CD4-positive, alpha-beta memory T cell (primary cell): ENCODE data around the gene SOX6. TPM values are rescaled to one million over a fixed set of nuclear protein-coding genes. Genes with fewer than 3 reads are reported as not detected.

Source experiments
- CTCF ChIA-PET: fragments of 350-600 bp; sonication (Branson Sonifier 250); formaldehyde crosslinking; loops from one replicate; lab custom pipeline; 2021; ENCODE audit warnings: inconsistent platforms; ENCODE audit not compliant: partially characterized antibody; lab: Charles Lee
- POLR2A ChIA-PET: fragments of 350-600 bp; sonication (Branson Sonifier 250); formaldehyde crosslinking; loops from one replicate; lab custom pipeline; 2021; ENCODE audit not compliant: partially characterized antibody; lab: Charles Lee
- DNase-seq, 5 donors: peaks; one replicate each; pipeline versions ENCODE4 v3.0.0 to v3.0.0-alpha.2; 2020 to 2022; ENCODE audit warnings: mixed read lengths in 1 of 5
- H3K27ac ChIP-seq: one replicate; pipeline ENCODE4 v1.7.0; 2013; ENCODE audit warnings: low read depth, low read length
- H3K27me3 ChIP-seq: 2 replicates; pipeline ENCODE4 v1.7.0; 2013; ENCODE audit warnings: mild to moderate bottlenecking, low read length, moderate library complexity; ENCODE audit not compliant: insufficient read depth
- H3K36me3 ChIP-seq: 2 replicates; pipeline ENCODE4 v1.7.0; 2013; ENCODE audit warnings: mild to moderate bottlenecking, low read length, moderate library complexity; ENCODE audit not compliant: insufficient read depth
- H3K4me1 ChIP-seq: 2 replicates; pipeline ENCODE4 v1.7.0; 2013; ENCODE audit warnings: mild to moderate bottlenecking, low read length, moderate library complexity; ENCODE audit not compliant: insufficient read depth
- H3K4me3 ChIP-seq, 2 donors: one replicate each; pipeline ENCODE4 v1.7.0; 2013; ENCODE audit warnings: low read length in 2 of 2, mild to moderate bottlenecking in 1 of 2
- H3K9me3 ChIP-seq, 2 donors: one replicate each; pipeline ENCODE4 v1.7.0; 2013; ENCODE audit warnings: low read length in 2 of 2, control low read depth in 1 of 2; ENCODE audit not compliant: control insufficient read depth in 1 of 2
- H3K27ac Mint-ChIP-seq, 7 donors: one replicate each; pipeline ENCODE4 v1.8.0; 2020 to 2021; ENCODE audit warnings: mixed read lengths in 7 of 7, mild to moderate bottlenecking in 6 of 7, inconsistent platforms in 3 of 7, moderate library complexity in 3 of 7
- H3K27me3 Mint-ChIP-seq, 2 donors: one replicate each; pipeline ENCODE4 v1.8.0; 2020 to 2021; ENCODE audit warnings: mixed read lengths in 2 of 2
- H3K36me3 Mint-ChIP-seq, 2 donors: one replicate each; pipeline ENCODE4 v1.8.0; 2020 to 2021; ENCODE audit warnings: mixed read lengths in 2 of 2, inconsistent platforms in 1 of 2, mild to moderate bottlenecking in 1 of 2
- H3K4me1 Mint-ChIP-seq, 4 donors: one replicate each; pipeline ENCODE4 v1.8.0; 2020 to 2021; ENCODE audit warnings: mixed read lengths in 4 of 4, mild to moderate bottlenecking in 1 of 4
- H3K4me3 Mint-ChIP-seq, 8 donors: one replicate each; pipeline ENCODE4 v1.8.0; 2020 to 2021; ENCODE audit warnings: mixed read lengths in 8 of 8, mild to moderate bottlenecking in 7 of 8, moderate library complexity in 6 of 8, inconsistent platforms in 3 of 8
- H3K9me3 Mint-ChIP-seq, 8 donors: one replicate each; pipeline ENCODE4 v1.8.0; 2020 to 2021; ENCODE audit warnings: mixed read lengths in 8 of 8, mild to moderate bottlenecking in 5 of 8, inconsistent platforms in 3 of 8, moderate library complexity in 1 of 8
- intact Hi-C: fragments of 100-400 bp; cut with micrococcal nuclease; formaldehyde crosslinking; loops from one replicate; pipeline ENCODE4 v1.15.1; 2023
- polyA plus RNA-seq, 2 donors: library from polyadenylated mRNA; unstranded; fragments of 300-500 nt; fragmentation: Illumina TruSeq; gene quantifications; one replicate each; pipeline ENCODE4 v1.2.3, GENCODE V29; 2021
- total RNA-seq, 2 experiments: library from RNA; stranded (reverse); gene quantifications; one replicate each; pipeline ENCODE4 v1.2.3, GENCODE V29; 2021

SOX6 gene
- total and polyA plus RNA-seq, 4 experiments from 2014 or later = not detected

DNA sequence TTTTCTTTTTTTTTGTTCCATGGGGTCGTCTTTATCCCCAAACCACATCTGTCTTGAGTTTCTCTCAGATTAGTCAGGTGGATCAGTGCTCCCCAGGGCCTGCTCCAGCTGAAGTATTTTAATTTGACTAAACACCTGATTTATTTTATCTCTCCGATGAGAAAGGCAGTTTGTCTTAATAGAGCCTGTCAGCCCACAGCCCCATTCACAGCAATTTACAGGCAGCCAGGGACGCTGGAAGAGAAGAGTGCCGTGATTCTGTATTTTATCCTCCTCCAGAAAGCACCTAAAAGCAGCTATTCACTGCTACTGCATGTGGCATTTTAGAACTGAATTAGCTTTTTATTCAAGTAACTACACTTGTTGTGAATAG is 164.5 kb downstream of the SOX6 start:
- Mint-ChIP-seq H3K4me1 (no peaks in the 10 kb centered on the region), H3K4me3 (no peak overlapping the region), H3K27ac (no peak overlapping the region), H3K27me3 (no peaks in the 10 kb centered on the region), H3K9me3 (peaks cover 0 to 5% (median 4%) of the 10 kb centered on the region in 8 donors), H3K36me3 (no peaks in the 10 kb centered on the region)
- Histone ChIP-seq H3K36me3 (no peaks in the 10 kb centered on the region), H3K9me3 (no peaks in the 10 kb centered on the region), H3K27ac (no peak overlapping the region), H3K4me3 (no peak overlapping the region), H3K4me1 (no peaks in the 10 kb centered on the region), H3K27me3 (no peaks in the 10 kb centered on the region)
- ChIA-PET CTCF (no interaction called here), POLR2A (no interaction called here)
- DNase-seq = no peak
- intact Hi-C loops = no loop called here

DNA sequence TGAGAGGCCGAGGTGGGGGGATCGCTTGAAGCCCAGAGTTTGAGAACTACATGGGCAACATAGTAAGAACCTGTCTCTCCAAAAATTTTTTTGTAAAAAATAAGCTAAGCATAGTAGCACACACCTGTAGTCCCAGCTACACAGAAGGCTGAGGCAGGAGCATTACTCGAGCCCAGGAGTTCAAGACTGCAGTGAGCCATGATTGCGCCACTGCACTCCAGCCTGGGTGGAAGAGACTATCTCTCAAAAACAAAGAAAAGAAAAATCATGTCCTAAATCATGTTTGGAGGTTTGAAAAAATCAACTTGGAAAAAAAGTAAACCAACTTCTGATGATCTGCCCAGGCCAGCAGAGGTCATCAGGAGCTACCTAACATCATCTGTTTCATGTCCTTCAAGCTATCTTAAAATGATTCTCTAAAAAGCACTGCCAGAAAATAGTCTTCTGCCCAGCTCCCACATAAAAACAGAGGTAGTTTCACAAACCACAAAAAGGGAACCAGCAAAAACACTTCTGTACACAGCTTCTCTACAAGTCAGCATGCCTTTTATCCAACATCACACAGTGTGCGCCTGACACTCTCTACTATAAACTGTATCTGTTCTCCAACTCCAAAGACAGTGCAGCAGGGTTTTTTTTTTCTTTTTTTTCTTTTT is 165.0 kb downstream of the SOX6 start:
- H3K4me1 Mint-ChIP-seq = no peaks in the 10 kb centered on the region
- POLR2A ChIA-PET = no interaction called here
- Histone ChIP-seq H3K9me3 (no peaks in the 10 kb centered on the region), H3K36me3 (no peaks in the 10 kb centered on the region), H3K4me3 (no peak overlapping the region), H3K27ac (no peak overlapping the region), H3K27me3 (no peaks in the 10 kb centered on the region), H3K4me1 (no peaks in the 10 kb centered on the region)
- no peak overlapping the region for H3K27ac Mint-ChIP-seq
- H3K27me3 Mint-ChIP-seq = no peaks in the 10 kb centered on the region
- H3K36me3 Mint-ChIP-seq = no peaks in the 10 kb centered on the region
- no peak overlapping the region for H3K4me3 Mint-ChIP-seq
- CTCF ChIA-PET = no interaction called here
- no peak for DNase-seq
- peaks cover 0 to 5% (median 4%) of the 10 kb centered on the region in 8 donors for H3K9me3 Mint-ChIP-seq
- intact Hi-C loops = no loop called here

DNA sequence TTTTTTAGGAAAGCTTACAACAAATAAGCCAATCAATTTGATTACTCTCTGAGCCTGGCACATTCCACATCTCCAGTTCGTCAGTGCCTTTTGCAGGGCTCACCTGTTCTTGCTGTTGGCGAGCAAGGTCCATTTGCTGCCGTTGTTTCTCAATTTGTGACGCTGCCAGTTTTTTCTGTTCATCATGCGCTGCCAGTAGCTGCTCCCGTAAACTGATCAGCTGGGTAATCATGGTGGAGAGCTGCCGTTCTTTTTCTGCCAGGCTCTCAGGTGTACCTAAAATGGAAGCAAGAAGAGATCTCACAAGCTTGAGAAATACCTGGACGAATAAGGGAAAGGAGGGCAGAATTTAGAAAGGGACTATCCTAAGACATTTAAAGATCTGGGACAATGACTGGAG is 169.7 kb downstream of the SOX6 start:
- no peak overlapping the region for H3K27ac ChIP-seq
- Mint-ChIP-seq H3K4me1 (no peaks in the 10 kb centered on the region), H3K36me3 (no peaks in the 10 kb centered on the region), H3K4me3 (no peak overlapping the region), H3K9me3 (peaks cover 0 to 5% (median under 1%) of the 10 kb centered on the region in 8 donors), H3K27ac (no peak overlapping the region), H3K27me3 (no peaks in the 10 kb centered on the region)
- H3K4me3 ChIP-seq = no peak overlapping the region
- no peaks in the 10 kb centered on the region for H3K36me3 ChIP-seq
- intact Hi-C loops = no loop called here
- DNase-seq = no peak
- H3K27me3 ChIP-seq = no peaks in the 10 kb centered on the region
- no peaks in the 10 kb centered on the region for H3K9me3 ChIP-seq
- CTCF ChIA-PET = no interaction called here
- H3K4me1 ChIP-seq = no peaks in the 10 kb centered on the region
- POLR2A ChIA-PET = no interaction called here

DNA sequence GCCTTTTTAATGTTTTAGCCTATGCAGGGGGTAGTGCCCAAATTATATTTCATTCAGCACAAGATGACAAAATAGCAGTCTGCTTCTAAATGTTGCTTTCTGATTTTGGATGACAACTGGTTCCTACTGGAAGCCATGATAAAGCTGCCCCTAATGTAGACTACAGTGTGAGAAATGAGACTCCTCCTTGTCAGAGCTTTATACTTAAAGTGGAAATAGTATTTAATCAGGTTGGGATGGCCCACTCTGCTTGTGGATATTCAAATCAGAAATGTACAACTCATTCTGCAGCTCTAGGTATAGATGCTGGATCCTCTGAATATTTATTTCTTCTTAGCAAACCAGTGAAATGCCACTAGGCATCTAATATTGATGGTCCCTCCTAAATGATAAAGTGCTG is 171.3 kb downstream of the SOX6 start:
- intact Hi-C loops = no loop called here
- no peaks in the 10 kb centered on the region for H3K27me3 ChIP-seq
- H3K4me3 Mint-ChIP-seq = no peak overlapping the region
- no peaks in the 10 kb centered on the region for H3K36me3 Mint-ChIP-seq
- H3K9me3 ChIP-seq = no peaks in the 10 kb centered on the region
- no peaks in the 10 kb centered on the region for H3K4me1 Mint-ChIP-seq
- no peak for DNase-seq
- no peaks in the 10 kb centered on the region for H3K36me3 ChIP-seq
- no peak overlapping the region for H3K4me3 ChIP-seq
- ChIA-PET POLR2A (no interaction called here), CTCF (no interaction called here)
- H3K9me3 Mint-ChIP-seq = peaks cover 0 to 5% (median under 1%) of the 10 kb centered on the region in 8 donors
- no peak overlapping the region for H3K27ac ChIP-seq
- no peak overlapping the region for H3K27ac Mint-ChIP-seq
- H3K27me3 Mint-ChIP-seq = no peaks in the 10 kb centered on the region
- H3K4me1 ChIP-seq = no peaks in the 10 kb centered on the region

- H3K27me3 ChIP-seq = no peaks in the 10 kb centered on the region
- intact Hi-C loops = no loop called here
- no peak overlapping the region for H3K4me3 Mint-ChIP-seq
- no peak overlapping the region for H3K4me3 ChIP-seq
- no peak overlapping the region for H3K27ac ChIP-seq
- H3K36me3 ChIP-seq = no peaks in the 10 kb centered on the region
- no peaks in the 10 kb centered on the region for H3K27me3 Mint-ChIP-seq
- H3K9me3 ChIP-seq = no peaks in the 10 kb centered on the region
- H3K36me3 Mint-ChIP-seq = no peaks in the 10 kb centered on the region
- no peaks in the 10 kb centered on the region for H3K4me1 ChIP-seq
- ChIA-PET POLR2A (no interaction called here), CTCF (no interaction called here)
- H3K4me1 Mint-ChIP-seq = no peaks in the 10 kb centered on the region
- no peak overlapping the region for H3K27ac Mint-ChIP-seq
- H3K9me3 Mint-ChIP-seq = peaks cover 0 to 5% (median under 1%) of the 10 kb centered on the region in 8 donors
- no peak for DNase-seq
Observed at GRCh38 chr11:16184588-16184987, 171.8 kb downstream of the SOX6 start.

DNA sequence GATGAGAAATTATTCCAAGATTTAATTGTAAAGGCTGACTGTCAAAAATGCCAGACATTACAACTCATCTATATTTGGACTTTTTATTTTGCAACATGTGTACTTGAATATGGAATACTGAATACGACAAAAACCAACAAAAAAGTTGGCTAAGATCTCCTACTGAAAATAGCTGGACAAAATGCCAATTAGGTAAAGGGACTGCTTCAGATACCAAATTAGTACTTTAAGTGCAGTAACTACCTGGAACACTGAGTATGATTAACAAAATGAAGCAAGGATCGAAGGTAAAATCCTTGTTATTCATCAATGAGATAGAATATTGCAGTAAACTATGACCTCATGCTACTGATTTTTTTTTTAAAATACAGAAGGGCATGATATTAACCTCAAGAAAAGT is 173.8 kb downstream of the SOX6 start:
- Mint-ChIP-seq H3K27ac (no peak overlapping the region), H3K27me3 (no peaks in the 10 kb centered on the region), H3K36me3 (no peaks in the 10 kb centered on the region), H3K4me3 (no peak overlapping the region), H3K9me3 (no peaks in the 10 kb centered on the region), H3K4me1 (no peaks in the 10 kb centered on the region)
- H3K4me1 ChIP-seq = no peaks in the 10 kb centered on the region
- no peaks in the 10 kb centered on the region for H3K36me3 ChIP-seq
- intact Hi-C loops = no loop called here
- no peak overlapping the region for H3K27ac ChIP-seq
- H3K27me3 ChIP-seq = no peaks in the 10 kb centered on the region
- POLR2A ChIA-PET = no interaction called here
- H3K9me3 ChIP-seq = no peaks in the 10 kb centered on the region
- H3K4me3 ChIP-seq = no peak overlapping the region
- no peak for DNase-seq
- CTCF ChIA-PET = no interaction called here

DNA sequence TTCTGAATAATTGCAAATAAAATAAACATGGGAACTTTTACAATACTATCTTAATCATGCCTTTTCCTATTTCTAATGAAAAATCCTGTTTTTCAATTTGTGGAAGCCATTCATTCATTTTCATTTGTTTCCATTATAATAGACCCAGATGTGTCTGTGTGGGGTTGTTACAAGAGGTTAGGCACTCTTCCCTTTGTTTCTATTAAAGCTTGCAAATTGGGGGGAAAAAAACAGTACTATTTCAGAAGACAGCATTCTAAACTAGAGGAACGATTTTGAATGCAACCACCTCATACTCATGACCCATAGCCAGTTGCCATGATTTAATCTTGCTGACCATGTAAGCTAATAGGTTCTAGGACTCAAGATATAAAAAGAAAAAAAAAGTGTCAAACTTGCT is 175.5 kb downstream of the SOX6 start:
- no peak overlapping the region for H3K27ac Mint-ChIP-seq
- Histone ChIP-seq H3K27ac (no peak overlapping the region), H3K4me1 (no peaks in the 10 kb centered on the region), H3K27me3 (no peaks in the 10 kb centered on the region), H3K36me3 (no peaks in the 10 kb centered on the region), H3K9me3 (no peaks in the 10 kb centered on the region), H3K4me3 (no peak overlapping the region)
- POLR2A ChIA-PET = no interaction called here
- no peaks in the 10 kb centered on the region for H3K4me1 Mint-ChIP-seq
- intact Hi-C loops = no loop called here
- no peak overlapping the region for H3K4me3 Mint-ChIP-seq
- DNase-seq = no peak
- CTCF ChIA-PET = no interaction called here
- H3K27me3 Mint-ChIP-seq = no peaks in the 10 kb centered on the region
- H3K9me3 Mint-ChIP-seq = peaks cover 0 to 2% (median 0%) of the 10 kb centered on the region in 8 donors
- no peaks in the 10 kb centered on the region for H3K36me3 Mint-ChIP-seq

GRCh38 chr11:16179676-16180075 is 176.7 kb downstream of the SOX6 start:
- Mint-ChIP-seq H3K4me3 (no peak overlapping the region), H3K36me3 (no peaks in the 10 kb centered on the region), H3K9me3 (peaks cover 0 to 2% (median 0%) of the 10 kb centered on the region in 8 donors), H3K4me1 (no peaks in the 10 kb centered on the region), H3K27ac (no peak overlapping the region), H3K27me3 (no peaks in the 10 kb centered on the region)
- intact Hi-C loops = no loop called here
- POLR2A ChIA-PET = no interaction called here
- no peak overlapping the region for H3K27ac ChIP-seq
- CTCF ChIA-PET = no interaction called here
- H3K4me1 ChIP-seq = no peaks in the 10 kb centered on the region
- DNase-seq = no peak
- H3K36me3 ChIP-seq = no peaks in the 10 kb centered on the region
- H3K9me3 ChIP-seq = no peaks in the 10 kb centered on the region
- H3K4me3 ChIP-seq = no peak overlapping the region
- H3K27me3 ChIP-seq = no peaks in the 10 kb centered on the region
